Hindlimb muscle (tissue), 1 donor: ENCODE data around the gene CLEC2A. TPM values are rescaled to one million over a fixed set of nuclear protein-coding genes. Genes with fewer than 3 reads are reported as not detected.
"Not testable (repeated sequence)": the region's sequence is repeated elsewhere in the genome, so short reads cannot be mapped to it uniquely, and the experiment has no call there.

Experiments used
- DNase-seq: peaks from one replicate; pipeline ENCODE4 v3.0.0-alpha.2; 2013
- polyA plus RNA-seq: library from polyadenylated mRNA; unstranded; fragments of 120-200 nt; gene quantifications from one replicate; pipeline ENCODE4 v1.2.1, GENCODE V29; 2013; ENCODE audit not compliant: insufficient read length

Gene CLEC2A
- polyA plus RNA-seq, result not detected

GRCh38 chr12:9932270-9932669 is at the start of gene CLEC2A:
Gene CLEC2A, minus strand, starts transcription at chr12:9932370. Its CDS starts 41 bp downstream, at chr12:9932329.
- no peak for DNase-seq

GRCh38 chr12:9980126-9980525 is 48.0 kb upstream of the CLEC2A start:
- no peak for DNase-seq

- DNase-seq, result no peak
These were observed 45.7 kb upstream of the CLEC2A start for GRCh38 chr12:9977916-9978315.

- DNase-seq, result not testable (repeated sequence)
These were observed 44.5 kb upstream of the CLEC2A start for GRCh38 chr12:9976626-9977025.

GRCh38 chr12:9975614-9976013 is 43.4 kb upstream of the CLEC2A start:
- DNase-seq, result no peak

GRCh38 chr12:9974731-9975130 is 42.6 kb upstream of the CLEC2A start:
- DNase-seq, result not testable (repeated sequence)

GRCh38 chr12:9973949-9974348 is 41.8 kb upstream of the CLEC2A start:
- DNase-seq, result no peak

- DNase-seq, result no peak
These were observed 39.0 kb upstream of the CLEC2A start, which contains the start of gene CLEC12A for GRCh38 chr12:9971181-9971580. Gene CLEC12A, plus strand, starts transcription at chr12:9971409. Its CDS starts 188 bp downstream, at chr12:9971597.

GRCh38 chr12:9969673-9970072 is 37.5 kb upstream of the CLEC2A start:
- DNase-seq, result no peak

GRCh38 chr12:9961901-9962300 is 29.7 kb upstream of the CLEC2A start:
- DNase-seq, result no peak

- no peak for DNase-seq
These were observed 28.9 kb upstream of the CLEC2A start for GRCh38 chr12:9961106-9961505.

GRCh38 chr12:9960590-9960989 is 28.4 kb upstream of the CLEC2A start:
- no peak for DNase-seq

- no peak for DNase-seq
These were observed 25.7 kb upstream of the CLEC2A start for GRCh38 chr12:9957834-9958233.

- DNase-seq, result not testable (repeated sequence)
These were observed 21.0 kb upstream of the CLEC2A start for GRCh38 chr12:9952954-9953729.

GRCh38 chr12:9951026-9951675 is 19.0 kb upstream of the CLEC2A start:
- DNase-seq, result no peak

GRCh38 chr12:9948606-9949296 is 16.6 kb upstream of the CLEC2A start:
- DNase-seq, result no peak

- DNase-seq, result no peak
These were observed 15.5 kb upstream of the CLEC2A start for GRCh38 chr12:9947674-9948073.

- DNase-seq, result no peak
These were observed 12.2 kb upstream of the CLEC2A start for GRCh38 chr12:9944391-9944790.

GRCh38 chr12:9943240-9943639 is 11.1 kb upstream of the CLEC2A start:
- no peak for DNase-seq

- no peak for DNase-seq
These were observed 9.7 kb upstream of the CLEC2A start for GRCh38 chr12:9941838-9942237.

- no peak for DNase-seq
These were observed 8.2 kb upstream of the CLEC2A start for GRCh38 chr12:9940375-9940774.

- no peak for DNase-seq
These were observed 4.4 kb upstream of the CLEC2A start for GRCh38 chr12:9936591-9936990.

GRCh38 chr12:9935026-9935425 is 2.9 kb upstream of the CLEC2A start:
- no peak for DNase-seq
